BJ (cell line): ENCODE results near the gene CCDC192. TPM values are rescaled to one million over a fixed set of nuclear protein-coding genes. Genes with fewer than 3 reads are reported as not detected.

ENCODE experiments used
- CTCF ChIA-PET: fragments of 350-600 bp; formaldehyde crosslinking; extraction: SDS; loops from one replicate; lab custom pipeline; 2021; ENCODE audit warnings: antibody characterized with exemption, inconsistent platforms; lab: Yijun Ruan, JAX
- POLR2A ChIA-PET: fragments of 300-600 bp; sonication (Branson Sonifier 250); formaldehyde crosslinking; extraction: SDS; loops from one replicate; lab custom pipeline; 2021; ENCODE audit warnings: antibody characterized with exemption; lab: Charles Lee
- DNase-seq: peaks from one replicate; pipeline ENCODE4 v3.0.0-alpha.2; 2011; ENCODE audit warnings: low read depth
- H3K27me3 ChIP-seq: 2 replicates; pipeline ENCODE4 v1.6.0; 2011; ENCODE audit warnings: low read length; ENCODE audit not compliant: control insufficient read depth, insufficient read depth
- H3K36me3 ChIP-seq: 2 replicates; pipeline ENCODE4 v1.5.1; 2011; ENCODE audit warnings: low read length; ENCODE audit not compliant: control insufficient read depth, insufficient read depth
- H3K4me3 ChIP-seq: 2 replicates; pipeline ENCODE4 v1.5.1; 2011; ENCODE audit warnings: low read depth, mild to moderate bottlenecking, control low read depth, low read length
- CTCF ChIP-seq: IDR thresholded peaks from 2 replicates; pipeline ENCODE4 v1.5.1; 2011; ENCODE audit warnings: low read depth, mild to moderate bottlenecking, control low read depth, inconsistent platforms, low read length, moderate library complexity; ENCODE audit not compliant: insufficient read depth
- polyA plus RNA-seq: library from polyadenylated mRNA; depleted of rRNA; stranded (reverse); fragments of >200 nt; gene quantifications from 2 replicates; pipeline ENCODE4 v1.2.3, GENCODE V29; 2011

Gene CCDC192
- polyA plus RNA-seq, 1 experiment = not detected

DNA sequence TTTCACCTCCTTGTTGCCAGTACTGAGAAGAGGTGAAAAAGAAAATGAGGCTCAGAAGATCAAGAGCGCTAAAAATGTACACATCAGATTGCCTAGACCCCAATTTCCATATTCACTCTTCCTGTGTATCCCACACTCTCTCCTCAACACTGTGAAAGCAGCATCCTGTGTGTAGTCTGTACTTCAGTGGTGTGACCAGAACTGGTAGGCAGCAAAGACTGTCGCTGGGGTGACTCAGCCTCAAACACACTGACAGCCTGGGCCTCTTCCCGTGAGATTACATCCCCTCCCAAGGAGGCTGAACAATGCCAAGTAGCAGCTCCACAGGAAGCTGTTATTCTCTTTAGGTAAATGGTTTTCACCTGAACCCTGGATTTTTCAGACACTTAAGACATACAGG, 135.5 kb downstream of the CCDC192 start:
- no peak for TF ChIP-seq CTCF
- no peak overlapping the region for H3K4me3 ChIP-seq
- ChIA-PET CTCF (no interaction called here), POLR2A (no interaction called here)
- no peak for DNase-seq
- H3K27me3 ChIP-seq = no peaks in the 10 kb centered on the region
- H3K36me3 ChIP-seq = no peaks in the 10 kb centered on the region

GRCh38 chr5:127839072-127839471, 135.9 kb downstream of the CCDC192 start:
- ChIA-PET POLR2A (no interaction called here), CTCF (no interaction called here)
- TF ChIP-seq CTCF = no peak

DNA sequence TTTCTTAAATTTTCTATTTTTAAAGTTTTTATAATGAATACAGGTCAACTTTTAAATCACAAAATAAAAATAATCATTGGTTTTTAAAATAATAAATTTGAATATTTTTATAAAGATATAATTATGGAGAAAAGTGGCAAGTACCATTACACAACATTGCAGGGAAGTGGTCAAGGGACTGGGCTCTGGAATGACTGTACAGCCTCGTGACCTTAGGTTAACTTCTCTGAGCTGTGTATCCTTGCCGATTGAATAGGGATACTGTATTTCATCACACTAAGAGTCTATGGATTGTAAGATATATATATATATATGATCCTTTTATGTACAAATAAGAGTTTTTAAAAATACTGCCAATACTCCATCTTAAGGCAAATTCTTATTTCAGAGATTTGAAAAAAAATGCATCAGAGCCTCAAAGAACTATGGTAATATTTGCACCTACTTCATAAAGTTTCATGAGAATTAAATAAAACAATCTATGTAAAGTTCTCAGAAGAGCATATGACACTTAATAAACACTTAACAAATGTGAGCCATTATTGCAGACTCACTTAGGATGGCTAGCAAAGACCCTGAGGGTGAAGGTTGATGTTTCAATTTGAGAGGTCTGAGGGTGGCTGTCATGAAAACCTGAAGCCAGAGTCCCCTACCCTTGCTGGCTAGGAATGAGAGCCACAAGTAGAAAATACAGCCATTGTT, 136.5 kb downstream of the CCDC192 start:
- TF ChIP-seq CTCF = no peak
- no peak overlapping the region for H3K4me3 ChIP-seq
- H3K27me3 ChIP-seq = no peaks in the 10 kb centered on the region
- POLR2A ChIA-PET = no interaction called here
- CTCF ChIA-PET = interaction anchor here (1.1 kb wide), 1 partner anchor 13 kb away, joined by 4 read pairs; no protein-coding TSS in a partner anchor
- no peak for DNase-seq
- no peaks in the 10 kb centered on the region for H3K36me3 ChIP-seq

More at GRCh38 chr5:127839072-127839471, 135.9 kb downstream of the CCDC192 start:
- Histone ChIP-seq H3K36me3 (no peaks in the 10 kb centered on the region), H3K4me3 (no peak overlapping the region), H3K27me3 (no peaks in the 10 kb centered on the region)
- DNase-seq = no peak

DNA sequence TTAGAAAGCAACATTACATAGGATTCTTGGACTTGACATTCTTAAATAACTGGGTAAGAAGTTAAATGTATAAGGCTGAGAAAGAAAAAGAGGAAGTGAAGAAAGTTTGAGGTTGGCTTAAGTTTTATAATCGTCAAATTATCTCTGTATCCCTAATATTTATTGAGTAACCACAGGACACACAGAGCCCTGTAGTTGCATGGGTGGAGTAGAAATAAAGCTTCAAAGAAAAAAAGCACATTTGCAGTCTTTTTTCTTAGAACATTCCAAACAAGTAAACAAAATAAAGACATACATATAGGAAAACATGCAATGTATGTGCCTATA, 137.0 kb downstream of the CCDC192 start:
- POLR2A ChIA-PET = no interaction called here
- Histone ChIP-seq H3K4me3 (no peak overlapping the region), H3K27me3 (no peaks in the 10 kb centered on the region), H3K36me3 (no peaks in the 10 kb centered on the region)
- DNase-seq = no peak
- CTCF ChIA-PET = interaction anchor here (1.1 kb wide), 1 partner anchor 12 kb away, joined by 4 read pairs; no protein-coding TSS in a partner anchor
- no peak for TF ChIP-seq CTCF

DNA sequence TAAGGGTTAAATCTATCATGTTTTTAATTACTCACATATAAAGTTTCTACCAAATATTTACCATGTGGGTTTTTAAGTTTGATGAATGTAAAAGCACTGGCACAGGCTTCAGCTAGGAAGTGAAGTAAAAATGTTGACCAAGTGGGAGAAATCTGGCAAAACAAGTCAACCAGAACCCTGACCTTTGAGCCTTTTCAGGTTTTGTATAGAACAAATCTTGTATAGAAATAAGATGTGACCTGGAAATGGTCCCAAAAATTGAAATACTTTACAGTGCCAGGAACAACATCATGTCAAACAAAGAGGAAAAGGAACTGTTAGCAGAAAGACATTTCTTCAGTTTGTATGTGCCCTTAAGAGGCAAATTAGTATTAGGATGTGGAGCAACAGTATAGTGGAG, 137.6 kb downstream of the CCDC192 start:
- ChIA-PET POLR2A (no interaction called here), CTCF (interaction anchor here (1.1 kb wide), 1 partner anchor 11 kb away, joined by 4 read pairs; no protein-coding TSS in a partner anchor)
- no peak for DNase-seq
- no peaks in the 10 kb centered on the region for H3K36me3 ChIP-seq
- H3K27me3 ChIP-seq = no peaks in the 10 kb centered on the region
- no peak overlapping the region for H3K4me3 ChIP-seq
- no peak for TF ChIP-seq CTCF
